ENCODE results near the gene TAS2R40. TPM values are rescaled to one million over a fixed set of nuclear protein-coding genes. Genes with fewer than 3 reads are reported as not detected.

Gene TAS2R40
- total and polyA plus RNA-seq, 4 donors, result 0.07 TPM; not detected in 3

GRCh38 chr7:143229054-143229790, 7.4 kb downstream of the TAS2R40 start:
- DNase-seq (peak in 2 of 3 donors; percentile 27 to 47), ATAC-seq (ENCODE audit: insufficient read depth, low FRiP score) (no peak)
- Histone ChIP-seq H3K9ac (ENCODE audit: insufficient read depth in 1 of 2, low read length in 2 of 2) (no peak overlapping the region), H3K27ac (ENCODE audit: low read depth in 1 of 2, low read length in 1 of 2) (no peak overlapping the region), H3K36me3 (ENCODE audit: control insufficient read depth in 4 of 4, insufficient read depth in 4 of 4, low read length in 4 of 4) (no peaks in the 10 kb centered on the region), H3K9me3 (ENCODE audit: control insufficient read depth in 4 of 4, insufficient read depth in 3 of 4, low read length in 3 of 4) (no peaks in the 10 kb centered on the region), H3K4me1 (ENCODE audit: control insufficient read depth in 5 of 5, insufficient read depth in 5 of 5, low read length in 5 of 5) (no peaks in the 10 kb centered on the region), H3K4me3 (no peak overlapping the region), H3K27me3 (ENCODE audit: control insufficient read depth in 3 of 3, insufficient read depth in 3 of 3, low read length in 2 of 3) (peaks cover 0 to 3% (median 0%) of the 10 kb centered on the region in 3 donors)
- 58 to 71% methylated on average over 9 of the region's 9 CpGs for WGBS, 2 donors
- TF ChIP-seq CTCF (IDR thresholded peaks at IDR 0.05; ENCODE audit: control extremely low read depth, extremely low read depth), result no peak

GRCh38 chr7:143230602-143231457, 9.0 kb downstream of the TAS2R40 start:
- Histone ChIP-seq H3K36me3 (ENCODE audit: control insufficient read depth in 4 of 4, insufficient read depth in 4 of 4, low read length in 4 of 4) (no peaks in the 10 kb centered on the region), H3K4me3 (no peak overlapping the region), H3K9ac (ENCODE audit: insufficient read depth in 1 of 2, low read length in 2 of 2) (no peak overlapping the region), H3K27me3 (ENCODE audit: control insufficient read depth in 3 of 3, insufficient read depth in 3 of 3, low read length in 2 of 3) (peaks cover 0 to 3% (median 0%) of the 10 kb centered on the region in 3 donors), H3K27ac (ENCODE audit: low read depth in 1 of 2, low read length in 1 of 2) (no peak overlapping the region), H3K9me3 (ENCODE audit: control insufficient read depth in 4 of 4, insufficient read depth in 3 of 4, low read length in 3 of 4) (peaks cover 0 to under 1% (median 0%) of the 10 kb centered on the region in 4 donors), H3K4me1 (ENCODE audit: control insufficient read depth in 5 of 5, insufficient read depth in 5 of 5, low read length in 5 of 5) (no peaks in the 10 kb centered on the region)
- no peak for TF ChIP-seq CTCF (IDR thresholded peaks at IDR 0.05; ENCODE audit: control extremely low read depth, extremely low read depth)
- DNase-seq, result no peak
- ATAC-seq (ENCODE audit: insufficient read depth, low FRiP score), result no peak
- WGBS, 2 donors, result 99 to 100% methylated on average over 2 of the region's 2 CpGs

GRCh38 chr7:143233816-143234532, 12.1 kb downstream of the TAS2R40 start:
- WGBS, 2 donors, result 94 to 100% methylated on average over 2 of the region's 2 CpGs
- TF ChIP-seq CTCF (IDR thresholded peaks at IDR 0.05; ENCODE audit: control extremely low read depth, extremely low read depth), result no peak
- DNase-seq, result no peak
- Histone ChIP-seq H3K4me3 (no peak overlapping the region), H3K9me3 (ENCODE audit: control insufficient read depth in 4 of 4, insufficient read depth in 3 of 4, low read length in 3 of 4) (peaks cover 0 to 5% (median 1%) of the 10 kb centered on the region in 4 donors), H3K36me3 (ENCODE audit: control insufficient read depth in 4 of 4, insufficient read depth in 4 of 4, low read length in 4 of 4) (no peaks in the 10 kb centered on the region), H3K9ac (ENCODE audit: insufficient read depth in 1 of 2, low read length in 2 of 2) (no peak overlapping the region), H3K27me3 (ENCODE audit: control insufficient read depth in 3 of 3, insufficient read depth in 3 of 3, low read length in 2 of 3) (peaks cover 0 to 3% (median 0%) of the 10 kb centered on the region in 3 donors), H3K4me1 (ENCODE audit: control insufficient read depth in 5 of 5, insufficient read depth in 5 of 5, low read length in 5 of 5) (no peaks in the 10 kb centered on the region), H3K27ac (ENCODE audit: low read depth in 1 of 2, low read length in 1 of 2) (no peak overlapping the region)
- no peak for ATAC-seq (ENCODE audit: insufficient read depth, low FRiP score)

Measured in lung (tissue), 12 donors.